ENCODE results near the gene FOXD3.
A peak's percentile ranks its signal among the peaks of the same experiment; 100 is the strongest.

FOXD3 gene

GRCh38 chr1:63322944-63323864 lies 837 bp downstream of the FOXD3 start:
- peaks cover 81 to 93% of the 10 kb centered on the region in 2 donors for H3K27me3 ChIP-seq (ENCODE audit: control insufficient read depth in 1 of 2, insufficient read depth in 2 of 2, low read length in 2 of 2)
- H3K4me1 ChIP-seq (ENCODE audit: insufficient read depth, low read length): no peaks in the 10 kb centered on the region
- H3K27ac ChIP-seq (ENCODE audit: low read depth, low read length): no peak overlapping the region
- H3K4me3 ChIP-seq (ENCODE audit: low read depth in 1 of 2, low read length in 2 of 2): peak overlapping the region; percentile 12 to 43
- no peak overlapping the region for H3K9ac ChIP-seq (ENCODE audit: low read length)
- H3K9me3 ChIP-seq (ENCODE audit: low read length): peaks cover 7% of the 10 kb centered on the region
- H3K36me3 ChIP-seq (ENCODE audit: insufficient read depth, low read length): no peaks in the 10 kb centered on the region

GRCh38 chr1:63323865-63324778 lies 1.8 kb downstream of the FOXD3 start:
- H3K27ac ChIP-seq (ENCODE audit: low read depth, low read length): no peak overlapping the region

GRCh38 chr1:63324779-63325119 lies 2.4 kb downstream of the FOXD3 start:
- Histone ChIP-seq H3K9ac (ENCODE audit: low read length) (no peak overlapping the region), H3K9me3 (ENCODE audit: low read length) (no peaks in the 10 kb centered on the region), H3K27ac (ENCODE audit: low read depth, low read length) (no peak overlapping the region), H3K36me3 (ENCODE audit: insufficient read depth, low read length) (no peaks in the 10 kb centered on the region), H3K4me3 (ENCODE audit: low read depth in 1 of 2, low read length in 2 of 2) (no peak overlapping the region), H3K4me1 (ENCODE audit: insufficient read depth, low read length) (no peaks in the 10 kb centered on the region), H3K27me3 (ENCODE audit: control insufficient read depth in 1 of 2, insufficient read depth in 2 of 2, low read length in 2 of 2) (peaks cover 81 to 93% of the 10 kb centered on the region in 2 donors)

More at GRCh38 chr1:63323865-63324778, 1.8 kb downstream of the FOXD3 start:
- no peak overlapping the region for H3K9ac ChIP-seq (ENCODE audit: low read length)
- H3K36me3 ChIP-seq (ENCODE audit: insufficient read depth, low read length): no peaks in the 10 kb centered on the region
- no peak overlapping the region for H3K4me3 ChIP-seq (ENCODE audit: low read depth in 1 of 2, low read length in 2 of 2)
- peaks cover 81 to 93% of the 10 kb centered on the region in 2 donors for H3K27me3 ChIP-seq (ENCODE audit: control insufficient read depth in 1 of 2, insufficient read depth in 2 of 2, low read length in 2 of 2)
- H3K4me1 ChIP-seq (ENCODE audit: insufficient read depth, low read length): no peaks in the 10 kb centered on the region
- H3K9me3 ChIP-seq (ENCODE audit: low read length): peaks cover 4% of the 10 kb centered on the region

- H3K9ac ChIP-seq (ENCODE audit: low read length): no peak overlapping the region
- no peak overlapping the region for H3K4me3 ChIP-seq (ENCODE audit: low read depth in 1 of 2, low read length in 2 of 2)
- H3K9me3 ChIP-seq (ENCODE audit: low read length): no peaks in the 10 kb centered on the region
- H3K27me3 ChIP-seq (ENCODE audit: control insufficient read depth in 1 of 2, insufficient read depth in 2 of 2, low read length in 2 of 2): peaks cover 80 to 93% of the 10 kb centered on the region in 2 donors
- no peaks in the 10 kb centered on the region for H3K36me3 ChIP-seq (ENCODE audit: insufficient read depth, low read length)
- no peak overlapping the region for H3K27ac ChIP-seq (ENCODE audit: low read depth, low read length)
- no peaks in the 10 kb centered on the region for H3K4me1 ChIP-seq (ENCODE audit: insufficient read depth, low read length)
Observed at GRCh38 chr1:63325279-63325985, 3.1 kb downstream of the FOXD3 start.

GRCh38 chr1:63326106-63326472 lies 3.7 kb downstream of the FOXD3 start:
- Histone ChIP-seq H3K4me1 (ENCODE audit: insufficient read depth, low read length) (no peaks in the 10 kb centered on the region), H3K4me3 (ENCODE audit: low read depth in 1 of 2, low read length in 2 of 2) (no peak overlapping the region), H3K27ac (ENCODE audit: low read depth, low read length) (no peak overlapping the region), H3K9me3 (ENCODE audit: low read length) (no peaks in the 10 kb centered on the region), H3K27me3 (ENCODE audit: control insufficient read depth in 1 of 2, insufficient read depth in 2 of 2, low read length in 2 of 2) (peaks cover 79 to 90% of the 10 kb centered on the region in 2 donors), H3K36me3 (ENCODE audit: insufficient read depth, low read length) (no peaks in the 10 kb centered on the region), H3K9ac (ENCODE audit: low read length) (no peak overlapping the region)

- Histone ChIP-seq H3K4me1 (ENCODE audit: insufficient read depth, low read length) (no peaks in the 10 kb centered on the region), H3K27ac (ENCODE audit: low read depth, low read length) (no peak overlapping the region)
Observed at GRCh38 chr1:63326473-63327380, 4.4 kb downstream of the FOXD3 start.

GRCh38 chr1:63327417-63328054 lies 5.2 kb downstream of the FOXD3 start:
- no peaks in the 10 kb centered on the region for H3K36me3 ChIP-seq (ENCODE audit: insufficient read depth, low read length)
- no peak overlapping the region for H3K4me3 ChIP-seq (ENCODE audit: low read depth in 1 of 2, low read length in 2 of 2)
- no peaks in the 10 kb centered on the region for H3K9me3 ChIP-seq (ENCODE audit: low read length)
- no peak overlapping the region for H3K9ac ChIP-seq (ENCODE audit: low read length)
- peaks cover 75 to 76% of the 10 kb centered on the region in 2 donors for H3K27me3 ChIP-seq (ENCODE audit: control insufficient read depth in 1 of 2, insufficient read depth in 2 of 2, low read length in 2 of 2)
- no peak overlapping the region for H3K27ac ChIP-seq (ENCODE audit: low read depth, low read length)
- no peaks in the 10 kb centered on the region for H3K4me1 ChIP-seq (ENCODE audit: insufficient read depth, low read length)

More at GRCh38 chr1:63326473-63327380, 4.4 kb downstream of the FOXD3 start:
- no peak overlapping the region for H3K9ac ChIP-seq (ENCODE audit: low read length)
- no peaks in the 10 kb centered on the region for H3K9me3 ChIP-seq (ENCODE audit: low read length)
- H3K36me3 ChIP-seq (ENCODE audit: insufficient read depth, low read length): no peaks in the 10 kb centered on the region
- no peak overlapping the region for H3K4me3 ChIP-seq (ENCODE audit: low read depth in 1 of 2, low read length in 2 of 2)
- peaks cover 74 to 84% of the 10 kb centered on the region in 2 donors for H3K27me3 ChIP-seq (ENCODE audit: control insufficient read depth in 1 of 2, insufficient read depth in 2 of 2, low read length in 2 of 2)

GRCh38 chr1:63328122-63328521 lies 5.8 kb downstream of the FOXD3 start:
- H3K9ac ChIP-seq (ENCODE audit: low read length): no peak overlapping the region
- no peak overlapping the region for H3K27ac ChIP-seq (ENCODE audit: low read depth, low read length)
- H3K4me1 ChIP-seq (ENCODE audit: insufficient read depth, low read length): no peaks in the 10 kb centered on the region
- H3K4me3 ChIP-seq (ENCODE audit: low read depth in 1 of 2, low read length in 2 of 2): no peak overlapping the region
- peaks cover 70 to 75% of the 10 kb centered on the region in 2 donors for H3K27me3 ChIP-seq (ENCODE audit: control insufficient read depth in 1 of 2, insufficient read depth in 2 of 2, low read length in 2 of 2)
- no peaks in the 10 kb centered on the region for H3K9me3 ChIP-seq (ENCODE audit: low read length)
- H3K36me3 ChIP-seq (ENCODE audit: insufficient read depth, low read length): no peaks in the 10 kb centered on the region

- Histone ChIP-seq H3K4me1 (ENCODE audit: insufficient read depth, low read length) (no peaks in the 10 kb centered on the region), H3K4me3 (ENCODE audit: low read depth in 1 of 2, low read length in 2 of 2) (no peak overlapping the region), H3K9ac (ENCODE audit: low read length) (no peak overlapping the region), H3K27me3 (ENCODE audit: control insufficient read depth in 1 of 2, insufficient read depth in 2 of 2, low read length in 2 of 2) (peaks cover 69 to 75% of the 10 kb centered on the region in 2 donors), H3K36me3 (ENCODE audit: insufficient read depth, low read length) (no peaks in the 10 kb centered on the region), H3K27ac (ENCODE audit: low read depth, low read length) (no peak overlapping the region), H3K9me3 (ENCODE audit: low read length) (no peaks in the 10 kb centered on the region)
Observed at GRCh38 chr1:63328781-63329180, 6.4 kb downstream of the FOXD3 start.

Measured in muscle layer of colon (tissue), 2 donors.